Heart left ventricle (tissue), 16 donors: ENCODE data around the gene GOLGA6L9. TPM values are rescaled to one million over a fixed set of nuclear protein-coding genes. Genes with fewer than 3 reads are reported as not detected.
"Not testable (repeated sequence)": the region's sequence is repeated elsewhere in the genome, so short reads cannot be mapped to it uniquely, and the experiment has no call there.

Source experiments
- ATAC-seq, 4 donors: fragments of 200-7000 bp; cut with Tn5 transposase; one replicate each; pipeline ENCODE4 v1.9.1; 2020 to 2022; ENCODE audit warnings: moderate library complexity in 4 of 4, mild to moderate bottlenecking in 3 of 4, moderate number of reproducible peaks in 1 of 4
- DNase-seq, 5 donors: peaks; one replicate each; pipeline ENCODE4 v3.0.0-alpha.2; 2020
- H3K27ac ChIP-seq, 12 donors: fragments of 200-600 bp; sonication (generic) in 4 of 12; one replicate each; pipeline versions ENCODE4 v1.5.0 to v1.8.0; 2016 to 2022; ENCODE audit warnings: mild to moderate bottlenecking in 2 of 12
- H3K27me3 ChIP-seq, 9 donors: fragments of 200-600 bp; sonication (generic) in 2 of 9; one replicate each; pipeline versions ENCODE4 v1.5.1 to v1.8.0; 2016 to 2022; ENCODE audit warnings: mild to moderate bottlenecking in 3 of 9
- H3K36me3 ChIP-seq, 9 donors: fragments of 200-600 bp; sonication (generic) in 2 of 9; one replicate each; pipeline versions ENCODE4 v1.5.0 to v1.8.0; 2018 to 2022; ENCODE audit warnings: mild to moderate bottlenecking in 2 of 9
- H3K4me1 ChIP-seq, 12 donors: fragments of 200-600 bp; sonication (generic) in 4 of 12; one replicate each; pipeline versions ENCODE4 v1.5.0 to v1.8.0; 2016 to 2022; ENCODE audit warnings: mild to moderate bottlenecking in 3 of 12
- H3K4me3 ChIP-seq, 12 donors: fragments of 200-600 bp; sonication (generic) in 4 of 12; one replicate each; pipeline versions ENCODE4 v1.5.0 to v1.8.0; 2017 to 2022; ENCODE audit warnings: mild to moderate bottlenecking in 9 of 12, moderate library complexity in 4 of 12
- H3K9me3 ChIP-seq, 12 donors: fragments of 200-600 bp; sonication (generic) in 4 of 12; one replicate each; pipeline versions ENCODE4 v1.5.0 to v1.8.0; 2016 to 2022; ENCODE audit warnings: mild to moderate bottlenecking in 1 of 12
- WGBS, 4 donors: extraction: QIAGEN DNeasy Blood & Tissue Kit in 2 of 4; methylation state at CpG; one replicate each; pipeline versions ENCODE4 v1.1.5 to v1.1.7; 2013 to 2018; 5-methylcytosine and 5-hydroxymethylcytosine counted together
- intact Hi-C, 10 donors: fragments of 100-400 bp; cut with DNase I; formaldehyde crosslinking; loops; one replicate each; pipeline versions ENCODE4 v1.11.1 to v1.14.2; 2022
- polyA plus RNA-seq, 2 donors: library from polyadenylated mRNA; stranded (reverse); fragments of 200-250 nt; gene quantifications; one replicate each; pipeline ENCODE4 v1.2.3, GENCODE V29; 2013
- total RNA-seq, 9 donors: library from RNA; depleted of rRNA in 2 of 9; stranded (reverse); fragments of >200 nt in 2 of 9; fragmentation: NEBNext Ultra II Directional in 3 of 9; extraction: Animal tissue kit (Norgen Biotek cat#: 25700) in 3 of 9; gene quantifications; one replicate each; pipeline versions ENCODE4 v1.1.0 to v1.2.4, GENCODE V29; 2016 to 2023
- donor health status: ischemic (EF 13 %, LVEDD 7.1; RV severe dilation, severe dysfunction).
- donor health status: healthy with polysubstance abuse.
- donor health status: DM: no; HTN: yes; CAD: no.
- donor health status: DM: no; HTN: no; CAD: no.
- donor health status: ischemic (EF 25% LVEDD 6.9; RV normal size, moderate dysfunction).
- donor health status: ischemic (EF 25% LVEDD 5.7; RV mildly dilated, moderate dysfunction).
- donor health status: healthy.
- donor health status: DM: yes; HTN: yes; CAD: no.
- donor health status: ischemic (EF 35%, LVEDD 5.7; RV mildly dilated, moderate dysfunction).
- donor health status: nonischemic (EF 11% LVEDD 7.7; RV severe dilation, severe dysfunction).
- donor health status: DM: yes; HTN: yes; CAD: no.
- donor health status: PGD.
- donor health status: ischemic (EF 29% LVEDD 5.4; RV normal size, mild dysfunction).
- donor health status: nonischemic (EF 23%, LVEDD 6.1; RV moderate dilation, normal function).

Gene GOLGA6L9
- total and polyA plus RNA-seq, 11 donors = 0.60 to 8.4 (median 1.2) TPM

DNA sequence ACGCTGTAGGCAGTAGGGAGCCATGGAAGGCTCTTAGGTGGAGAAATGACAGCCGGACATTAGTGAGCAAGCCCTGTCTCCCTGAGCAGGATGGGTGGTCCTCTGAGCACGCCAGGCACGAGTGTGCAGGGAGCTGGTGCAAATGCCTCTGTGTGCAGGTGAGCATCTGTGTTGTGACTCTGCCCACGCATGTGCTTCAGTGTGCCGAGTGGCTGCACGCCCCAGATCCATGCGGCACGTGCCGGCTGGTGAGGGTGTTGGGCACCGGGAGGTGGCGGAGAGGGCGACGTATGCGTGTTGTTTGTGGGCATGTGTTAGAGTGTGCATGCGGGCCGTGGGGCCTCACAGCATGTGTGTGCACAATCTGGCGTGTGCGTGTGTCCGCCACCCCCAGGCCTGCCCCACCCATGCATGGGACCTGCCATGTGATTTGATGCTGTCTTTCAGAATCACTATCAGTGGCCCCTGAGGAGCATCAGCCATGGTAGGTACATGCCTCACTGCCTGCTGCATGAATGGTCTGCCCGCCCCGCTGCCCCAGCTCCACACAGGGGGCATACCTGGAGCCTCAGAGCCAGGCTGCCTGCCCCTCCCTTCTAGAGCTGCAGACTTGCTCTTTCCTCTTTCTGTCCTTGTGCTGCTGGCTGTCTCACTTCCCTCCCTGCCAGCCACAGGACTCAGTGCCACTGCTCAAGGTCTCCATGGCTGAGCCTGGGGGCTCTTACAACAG is 45.1 kb downstream of the GOLGA6L9 start:
- H3K4me3 ChIP-seq, H3K27me3 ChIP-seq, H3K4me1 ChIP-seq, ATAC-seq, H3K27ac ChIP-seq, H3K9me3 ChIP-seq, intact Hi-C loops, H3K36me3 ChIP-seq: not testable (repeated sequence)
- WGBS, 4 donors = 89 to 97% (median 91%) methylated on average over 6 to 19 of the region's 22 CpGs
- DNase-seq = peak in 1 of 5 donors; percentile 66

DNA sequence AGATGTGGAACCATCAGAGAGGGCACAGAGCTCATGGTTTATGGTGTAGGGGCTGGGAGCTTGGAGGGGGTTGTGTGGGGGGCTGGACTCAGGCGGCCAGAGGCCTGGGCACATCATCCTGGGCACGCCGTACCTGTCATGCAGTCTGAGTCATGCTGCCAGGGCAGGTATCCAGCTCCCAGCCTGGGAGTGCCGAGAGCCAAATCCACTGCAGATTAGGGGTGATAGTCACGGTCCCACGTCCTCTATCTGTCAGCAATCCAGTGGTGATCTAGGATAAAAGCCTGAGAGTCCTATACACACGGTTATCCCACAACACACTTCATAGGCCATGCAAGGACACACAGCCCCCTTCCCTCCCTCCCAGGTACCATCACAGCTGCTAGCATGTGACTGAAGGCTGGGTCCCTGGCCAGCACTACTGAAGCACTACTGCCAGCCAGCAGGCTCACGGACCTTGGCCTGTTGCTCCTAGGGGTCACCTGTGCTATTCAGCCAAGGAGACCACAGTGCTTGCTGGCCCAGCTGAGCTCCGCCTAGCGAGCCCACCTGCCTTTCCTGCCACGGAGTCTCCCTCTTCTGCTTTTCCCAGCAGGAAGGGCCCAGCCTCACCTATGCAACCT is 45.8 kb downstream of the GOLGA6L9 start:
- ATAC-seq (peak in 3 of 4 donors; percentile 49 to 75 (median 62)), DNase-seq (peak; percentile 41 to 72 (median 56))
- H3K9me3 ChIP-seq, intact Hi-C loops, H3K27me3 ChIP-seq, H3K36me3 ChIP-seq, H3K4me3 ChIP-seq, H3K4me1 ChIP-seq: not testable (repeated sequence)
- H3K27ac ChIP-seq = peak overlapping the region in 2 of 12 donors; percentile 33 to 57
- WGBS, 4 donors = 49 to 80% (median 63%) methylated on average over 3 to 7 of the region's 11 CpGs

DNA sequence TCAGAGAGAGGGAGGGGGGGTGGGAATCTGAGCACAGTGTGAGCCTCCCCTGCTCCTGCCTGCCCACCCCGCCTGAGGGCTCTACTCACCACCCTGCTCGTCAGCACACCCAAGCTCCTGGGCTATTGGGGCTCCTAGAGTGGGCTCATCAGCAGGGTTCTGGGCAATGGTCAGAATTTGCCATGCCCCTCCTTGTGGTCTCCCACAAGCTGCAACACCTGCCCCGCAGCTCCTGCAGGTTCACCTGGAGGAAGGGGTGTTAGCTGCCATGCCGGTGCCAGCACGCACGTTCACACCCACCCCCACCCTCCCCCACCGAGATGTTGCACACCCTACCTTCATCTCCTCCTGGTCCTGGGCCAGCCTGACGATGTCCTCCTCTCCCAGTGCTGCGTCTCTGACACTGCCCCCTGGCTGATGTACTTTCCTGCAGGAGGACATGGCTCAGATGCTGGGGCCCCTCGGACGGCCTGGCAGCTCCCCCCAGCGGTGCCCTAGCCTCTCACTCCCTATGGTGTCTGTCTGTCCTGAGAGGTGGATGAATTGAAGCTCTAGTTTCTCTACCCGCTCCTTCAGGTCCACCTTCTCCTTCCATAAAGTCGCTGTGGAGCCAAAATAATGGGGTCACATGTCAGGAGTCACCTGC is 47.2 kb downstream of the GOLGA6L9 start:
- H3K27me3 ChIP-seq, H3K9me3 ChIP-seq, H3K27ac ChIP-seq, H3K4me1 ChIP-seq, intact Hi-C loops, ATAC-seq, H3K36me3 ChIP-seq, H3K4me3 ChIP-seq: not testable (repeated sequence)
- peak in 3 of 5 donors; percentile 5 to 45 (median 22) for DNase-seq
- 85 to 96% (median 89%) methylated on average over 9 to 14 of the region's 14 CpGs for WGBS, 4 donors

DNA sequence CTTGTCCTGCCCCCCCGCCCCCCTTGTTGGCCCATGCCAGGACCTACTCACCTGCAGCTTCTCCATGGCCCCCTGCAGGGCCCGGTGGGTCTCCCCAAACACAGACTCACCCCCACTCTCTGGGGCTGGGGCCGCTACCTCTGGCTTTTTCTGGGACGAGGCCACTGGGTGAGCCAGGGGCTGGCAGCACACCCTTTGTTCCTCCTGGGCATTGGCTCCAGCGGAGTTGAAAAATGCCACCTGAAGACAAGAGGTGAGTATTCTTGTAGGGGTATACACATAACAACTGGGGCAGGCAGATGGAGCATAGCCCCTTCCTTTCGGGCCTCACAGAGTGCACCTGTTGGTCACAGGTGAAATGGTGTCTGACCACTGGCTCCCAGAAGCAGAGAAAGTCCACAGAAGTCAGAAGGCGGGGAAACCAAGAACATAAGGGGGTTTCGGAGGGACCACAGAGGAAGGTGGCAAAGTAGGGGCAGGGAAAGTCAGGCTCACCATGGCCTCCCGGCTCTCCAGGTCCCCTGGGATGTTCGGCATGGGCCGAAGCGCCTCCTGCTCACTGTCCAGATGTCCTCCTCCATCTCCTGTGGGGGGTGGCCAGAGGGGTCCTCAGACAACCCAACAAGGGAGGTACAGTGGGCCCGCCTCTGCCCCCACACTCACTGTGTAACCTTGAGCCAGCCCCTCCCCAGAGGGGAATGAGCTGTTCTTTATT is 47.9 kb downstream of the GOLGA6L9 start:
- intact Hi-C loops, H3K4me1 ChIP-seq, H3K27me3 ChIP-seq, H3K9me3 ChIP-seq, ATAC-seq, H3K27ac ChIP-seq, H3K4me3 ChIP-seq, H3K36me3 ChIP-seq: not testable (repeated sequence)
- WGBS, 4 donors = 83 to 94% (median 91%) methylated on average over 8 to 11 of the region's 13 CpGs
- peak in 1 of 5 donors; percentile 9 for DNase-seq

Other genes with a start within 250 kb of the GOLGA6L9 start
- 10 to 100 TPM; 11.3 to 19.2 (median 16.1) TPM for gene EFL1, start 167.1 kb upstream of the GOLGA6L9 start, total RNA-seq
- gene EFL1, start 167.1 kb upstream of the GOLGA6L9 start, polyA plus RNA-seq = 10 to 100 TPM in 1 of 2 donors, 1 to 10 TPM in 1; 3.5 to 15.0 TPM
- gene SAXO2, start 167.0 kb upstream of the GOLGA6L9 start, total RNA-seq = 1 to 10 TPM in 8 of 9 donors, not detected in 1; 1.0 to 3.6 (median 2.7) TPM
- gene SAXO2, start 167.0 kb upstream of the GOLGA6L9 start, polyA plus RNA-seq = 1 to 10 TPM in 1 of 2 donors, under 1 TPM in 1; 0.32 to 1.6 TPM
- gene GOLGA6L10, start 80.3 kb upstream of the GOLGA6L9 start, total RNA-seq = under 1 TPM; 0.10 to 0.84 (median 0.42) TPM
- 1 to 10 TPM in 1 of 2 donors, under 1 TPM in 1; 0.62 to 1.3 TPM for gene GOLGA6L10, start 80.3 kb upstream of the GOLGA6L9 start, polyA plus RNA-seq
- 1,000 to 10,000 TPM in 3 of 9 donors, 100 to 1,000 TPM in 6; 621 to 1,280 (median 873) TPM for gene RPS17, start 110.6 kb downstream of the GOLGA6L9 start, total RNA-seq
- 1,000 to 10,000 TPM; 1,611 to 3,234 TPM for gene RPS17, start 110.6 kb downstream of the GOLGA6L9 start, polyA plus RNA-seq
- 1 to 10 TPM in 3 of 9 donors, under 1 TPM in 5, not detected in 1; 0.07 to 8.7 (median 0.77) TPM for gene CPEB1, start 217.5 kb downstream of the GOLGA6L9 start, total RNA-seq
- under 1 TPM; 0.12 to 0.19 TPM for gene CPEB1, start 217.5 kb downstream of the GOLGA6L9 start, polyA plus RNA-seq